Stomach (tissue), 9 donors: Measurements from ENCODE around the gene GRIK1. TPM values are rescaled to one million over a fixed set of nuclear protein-coding genes. Genes with fewer than 3 reads are reported as not detected.

Experiments
- DNase-seq, 2 donors: peaks; one replicate each; pipeline versions ENCODE4 v3.0.0 to v3.0.0-alpha.2; 2013 to 2019
- H3K27ac ChIP-seq, 5 donors: fragments of 200-600 bp in 4 of 5; sonication (generic) in 4 of 5; one replicate each; pipeline ENCODE4 v1.5.1; 2013 to 2019; ENCODE audit warnings: mild to moderate bottlenecking in 1 of 5, moderate library complexity in 1 of 5
- H3K27me3 ChIP-seq, 3 donors: fragments of 200-600 bp; sonication (generic); one replicate each; pipeline ENCODE4 v1.5.1; 2017 to 2019; ENCODE audit warnings: mixed run types in 1 of 3
- H3K36me3 ChIP-seq, 4 donors: fragments of 200-600 bp; sonication (generic); 1 replicate in 3 of 4; 2 replicates in 1 of 4; pipeline ENCODE4 v1.5.1; 2016 to 2019
- H3K4me1 ChIP-seq, 4 donors: fragments of 200-600 bp; sonication (generic); one replicate each; pipeline ENCODE4 v1.5.1; 2016 to 2019
- H3K4me3 ChIP-seq, 4 donors: fragments of 200-600 bp; sonication (generic) in 3 of 4; one replicate each; pipeline ENCODE4 v1.5.1; 2016 to 2019; ENCODE audit warnings: mild to moderate bottlenecking in 1 of 4
- H3K9me3 ChIP-seq, 4 donors: fragments of 200-600 bp; sonication (generic); one replicate each; pipeline ENCODE4 v1.5.1; 2016 to 2019
- EP300 ChIP-seq: sonication (generic); formaldehyde crosslinking; IDR thresholded peaks from one replicate; pipeline ENCODE4 v1.6.1; 2017; ENCODE audit warnings: antibody characterized with exemption
- POLR2A ChIP-seq, 4 donors: fragments of 450-650 bp; IDR thresholded peaks; one replicate each; pipeline ENCODE4 v1.6.1; 2016; ENCODE audit warnings: antibody characterized with exemption in 4 of 4, control low read depth in 2 of 4, mild to moderate bottlenecking in 1 of 4, moderate library complexity in 1 of 4
- POLR2AphosphoS5 ChIP-seq, 3 donors: sonication (generic); formaldehyde crosslinking; IDR thresholded peaks; one replicate each; pipeline ENCODE4 v1.6.1; 2016; ENCODE audit warnings: antibody characterized with exemption in 3 of 3
- WGBS, 5 donors: extraction: QIAGEN DNeasy Blood & Tissue Kit in 3 of 5; methylation state at CpG; one replicate each; pipeline versions ENCODE4 v1.1.5 to v1.1.7; 2013 to 2018; 5-methylcytosine and 5-hydroxymethylcytosine counted together
- intact Hi-C: fragments of 100-400 bp; cut with DNase I; formaldehyde crosslinking; loops from one replicate; pipeline ENCODE4 v1.15.1; 2023; ENCODE audit warnings: low total_unique reads
- polyA plus RNA-seq, 3 donors: library from polyadenylated mRNA; stranded (reverse); fragments of 200-250 nt; gene quantifications; one replicate each; pipeline ENCODE4 v1.2.3, GENCODE V29; 2013
- total RNA-seq, 5 donors: library from RNA; depleted of rRNA; stranded (reverse); fragments of >200 nt; gene quantifications; one replicate each; pipeline versions ENCODE4 v1.1.0 to v1.2.3, GENCODE V29; 2014 to 2016
- TF ChIP-seq, protein P1 (sequence below), 7 experiments: fragments of 450-650 bp in 4 of 7; fragments of 200-600 bp in 3 of 7; sonication (generic) in 3 of 7; IDR thresholded peaks; one replicate each; pipeline ENCODE4 v1.5.1; 2016 to 2019; ENCODE audit warnings: antibody characterized with exemption in 7 of 7, control low read depth in 2 of 7, mild to moderate bottlenecking in 1 of 7
- donor health status: healthy with polysubstance abuse.
- donor health status: Bipolar disorder and iron deficiency.
- donor health status: healthy.

The GRIK1 gene
- total and polyA plus RNA-seq, 8 donors, result 0.06 to 1.5 (median 0.66) TPM; not detected in 4

DNA sequence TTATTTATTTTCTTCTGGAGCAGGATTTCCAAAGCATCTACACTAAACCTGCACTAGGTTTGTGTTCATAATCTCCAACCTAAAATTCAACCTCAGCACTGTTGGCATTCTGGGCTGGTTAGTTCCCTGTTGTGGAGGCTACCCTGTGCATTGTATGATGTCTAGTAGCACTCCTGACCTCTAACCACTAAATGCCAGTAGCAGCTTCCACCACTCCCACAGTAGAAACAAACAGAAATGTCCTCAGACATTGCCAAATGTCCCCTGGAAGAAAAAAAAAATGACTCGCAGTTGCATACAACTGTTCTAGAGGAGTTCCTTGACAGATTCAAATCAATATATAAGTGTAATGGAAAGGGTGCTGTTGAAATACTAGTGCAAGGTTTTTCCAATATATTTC is 18.9 kb downstream of the GRIK1 start:
- Histone ChIP-seq H3K36me3 (no peaks in the 10 kb centered on the region), H3K4me3 (no peak overlapping the region), H3K27ac (no peak overlapping the region), H3K9me3 (no peaks in the 10 kb centered on the region), H3K4me1 (no peaks in the 10 kb centered on the region), H3K27me3 (no peaks in the 10 kb centered on the region)
- TF ChIP-seq EP300, result no peak
- TF ChIP-seq, protein P1, sequence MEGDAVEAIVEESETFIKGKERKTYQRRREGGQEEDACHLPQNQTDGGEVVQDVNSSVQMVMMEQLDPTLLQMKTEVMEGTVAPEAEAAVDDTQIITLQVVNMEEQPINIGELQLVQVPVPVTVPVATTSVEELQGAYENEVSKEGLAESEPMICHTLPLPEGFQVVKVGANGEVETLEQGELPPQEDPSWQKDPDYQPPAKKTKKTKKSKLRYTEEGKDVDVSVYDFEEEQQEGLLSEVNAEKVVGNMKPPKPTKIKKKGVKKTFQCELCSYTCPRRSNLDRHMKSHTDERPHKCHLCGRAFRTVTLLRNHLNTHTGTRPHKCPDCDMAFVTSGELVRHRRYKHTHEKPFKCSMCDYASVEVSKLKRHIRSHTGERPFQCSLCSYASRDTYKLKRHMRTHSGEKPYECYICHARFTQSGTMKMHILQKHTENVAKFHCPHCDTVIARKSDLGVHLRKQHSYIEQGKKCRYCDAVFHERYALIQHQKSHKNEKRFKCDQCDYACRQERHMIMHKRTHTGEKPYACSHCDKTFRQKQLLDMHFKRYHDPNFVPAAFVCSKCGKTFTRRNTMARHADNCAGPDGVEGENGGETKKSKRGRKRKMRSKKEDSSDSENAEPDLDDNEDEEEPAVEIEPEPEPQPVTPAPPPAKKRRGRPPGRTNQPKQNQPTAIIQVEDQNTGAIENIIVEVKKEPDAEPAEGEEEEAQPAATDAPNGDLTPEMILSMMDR (IDR thresholded peaks at IDR 0.05), result no peak
- TF ChIP-seq POLR2AphosphoS5 (IDR thresholded peaks at IDR 0.05), result no peak
- TF ChIP-seq POLR2A (IDR thresholded peaks at IDR 0.05), result no peak
- intact Hi-C loops, result no loop called here
- WGBS, 5 donors, result 73 to 88% (median 80%) methylated on average over 1 of the region's 1 CpG
- no peak for DNase-seq

DNA sequence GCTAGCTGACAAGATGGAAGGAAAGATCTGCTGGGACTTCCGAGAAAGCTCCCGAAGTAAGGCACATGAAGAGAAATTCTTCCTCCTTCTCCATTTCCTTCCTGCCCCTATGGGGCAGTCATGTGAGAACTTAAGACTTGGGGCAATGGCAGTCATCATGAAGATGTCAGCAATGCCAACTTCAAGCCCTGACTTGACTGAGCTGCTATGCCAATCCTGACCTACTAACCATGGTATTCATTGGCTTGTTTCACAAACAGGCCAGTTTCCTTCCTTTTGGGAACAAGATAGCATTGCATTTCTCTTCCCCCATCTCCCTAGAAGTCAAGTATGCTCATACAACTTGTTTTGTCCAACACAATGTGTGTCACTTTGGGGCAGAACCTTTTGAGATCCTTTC is 25.5 kb downstream of the GRIK1 start:
- intact Hi-C loops, result no loop called here
- TF ChIP-seq, protein P1 (IDR thresholded peaks at IDR 0.05), result no peak
- TF ChIP-seq POLR2A (IDR thresholded peaks at IDR 0.05) (no peak), EP300 (no peak), POLR2AphosphoS5 (IDR thresholded peaks at IDR 0.05) (no peak)
- Histone ChIP-seq H3K36me3 (no peaks in the 10 kb centered on the region), H3K9me3 (peaks cover 0 to 7% (median 0%) of the 10 kb centered on the region in 4 donors), H3K27me3 (no peaks in the 10 kb centered on the region), H3K27ac (no peak overlapping the region), H3K4me1 (no peaks in the 10 kb centered on the region), H3K4me3 (no peak overlapping the region)
- 91 to 100% (median 94%) methylated on average over 2 of the region's 2 CpGs for WGBS, 5 donors
- DNase-seq, result no peak

DNA sequence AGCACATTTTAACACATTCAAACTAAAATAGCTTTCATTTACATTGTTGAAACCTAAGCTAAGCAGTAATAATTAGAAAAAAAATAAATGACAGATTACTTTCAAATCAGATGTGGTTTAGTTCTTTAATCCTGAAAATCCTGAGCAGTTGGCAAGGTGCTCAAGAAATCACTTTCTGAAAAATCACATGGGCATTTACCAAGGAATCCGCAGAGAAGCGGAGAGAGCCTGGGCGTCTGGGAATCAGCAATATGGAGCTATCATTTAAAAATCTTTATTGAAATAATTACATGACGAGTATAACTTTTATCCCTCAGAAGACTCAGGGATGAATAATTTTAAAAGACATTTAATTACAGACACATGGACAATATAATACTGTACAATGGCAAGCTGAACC is 30.2 kb downstream of the GRIK1 start:
- TF ChIP-seq EP300 (no peak), POLR2AphosphoS5 (IDR thresholded peaks at IDR 0.05) (no peak), POLR2A (IDR thresholded peaks at IDR 0.05) (no peak)
- TF ChIP-seq, protein P1 (IDR thresholded peaks at IDR 0.05), result no peak
- H3K36me3 ChIP-seq, result no peaks in the 10 kb centered on the region
- intact Hi-C loops, result no loop called here

DNA sequence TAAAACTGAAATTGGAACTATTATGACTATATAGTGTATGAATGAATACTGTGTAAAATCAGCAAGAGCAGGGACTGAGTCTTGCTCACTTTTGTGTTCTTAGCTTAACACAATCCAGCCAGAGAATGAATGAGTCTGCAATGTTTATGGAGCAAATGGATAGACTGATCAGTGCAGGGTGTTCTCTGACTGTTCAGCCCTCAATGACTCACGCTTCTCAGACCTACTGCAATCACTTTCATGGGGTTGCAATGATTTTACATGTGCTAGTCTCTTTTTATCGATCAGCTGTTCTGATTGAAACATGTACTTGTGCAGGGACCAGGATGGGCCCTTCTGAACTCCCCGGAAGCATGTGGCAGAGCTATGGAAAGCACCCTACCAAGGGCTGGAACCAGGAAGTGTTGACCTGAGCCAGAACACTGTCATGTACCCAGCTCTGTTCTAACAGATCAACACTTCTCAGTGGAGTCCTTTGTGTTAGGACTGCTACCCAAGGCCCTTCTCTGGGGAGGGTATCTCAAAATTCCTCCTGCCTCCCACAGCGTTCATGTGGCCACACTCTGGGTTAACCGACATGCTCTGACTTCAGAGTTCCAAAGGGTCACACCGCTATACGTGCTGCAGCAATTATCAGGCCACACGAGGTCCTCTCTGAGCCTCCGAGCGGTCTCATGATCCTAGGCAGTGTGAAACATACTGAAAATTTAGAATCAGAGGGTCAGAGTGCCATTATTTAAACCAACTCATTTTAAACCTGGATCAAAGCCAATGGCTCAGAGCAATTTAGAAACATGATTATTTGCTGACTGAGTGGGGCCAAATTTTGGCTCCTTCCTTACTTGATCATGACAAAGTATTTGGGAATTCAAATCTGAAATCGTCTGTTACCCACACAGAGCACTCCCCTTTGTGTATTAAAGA is 35.2 kb downstream of the GRIK1 start:
- Histone ChIP-seq H3K9me3 (peaks cover 0 to 9% (median 0%) of the 10 kb centered on the region in 4 donors), H3K27ac (no peak overlapping the region), H3K27me3 (no peaks in the 10 kb centered on the region), H3K4me3 (no peak overlapping the region), H3K4me1 (no peaks in the 10 kb centered on the region), H3K36me3 (no peaks in the 10 kb centered on the region)
- peak in 1 of 2 donors; percentile 9 for DNase-seq
- intact Hi-C loops, result no loop called here
- TF ChIP-seq POLR2AphosphoS5 (IDR thresholded peaks at IDR 0.05), result no peak
- TF ChIP-seq EP300, result no peak
- no peak for TF ChIP-seq POLR2A (IDR thresholded peaks at IDR 0.05)
- 62 to 73% (median 68%) methylated on average over 11 of the region's 11 CpGs for WGBS, 5 donors

More for the DNA sequence above, 30.2 kb downstream of the GRIK1 start:
- no peak for DNase-seq
- Histone ChIP-seq H3K27ac (no peak overlapping the region), H3K9me3 (peaks cover 0 to 7% (median 0%) of the 10 kb centered on the region in 4 donors), H3K27me3 (no peaks in the 10 kb centered on the region), H3K4me3 (no peak overlapping the region), H3K4me1 (no peaks in the 10 kb centered on the region)
- 82 to 95% (median 87%) methylated on average over 4 of the region's 4 CpGs for WGBS, 5 donors

DNA sequence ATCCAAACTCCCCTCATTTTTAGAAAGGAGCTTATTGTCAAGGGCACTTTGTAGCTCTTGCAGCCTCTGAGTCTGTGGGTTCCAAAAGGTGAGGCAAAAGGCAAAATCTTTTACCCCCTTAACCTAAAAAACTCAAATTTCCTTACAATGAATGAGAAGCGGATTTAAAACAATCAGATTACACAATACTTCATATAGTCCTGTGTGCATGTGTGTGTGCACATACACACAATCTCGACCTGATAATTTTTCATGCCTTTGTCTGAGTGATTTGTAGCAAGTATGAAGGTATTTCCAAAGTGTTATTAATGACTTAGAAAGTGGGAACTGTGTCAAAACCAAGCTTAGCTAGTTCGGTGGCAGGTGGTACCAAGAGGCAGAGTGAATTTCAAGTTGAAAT is 42.9 kb downstream of the GRIK1 start:
- intact Hi-C loops, result no loop called here
- Histone ChIP-seq H3K27me3 (no peaks in the 10 kb centered on the region), H3K4me1 (no peaks in the 10 kb centered on the region), H3K9me3 (no peaks in the 10 kb centered on the region), H3K4me3 (no peak overlapping the region), H3K27ac (no peak overlapping the region), H3K36me3 (no peaks in the 10 kb centered on the region)
- 49 to 69% (median 62%) methylated on average over 3 of the region's 3 CpGs for whole genome bisulfite sequencing, 5 donors
- TF ChIP-seq POLR2A (IDR thresholded peaks at IDR 0.05), result no peak
- TF ChIP-seq, protein P1 (IDR thresholded peaks at IDR 0.05), result no peak
- TF ChIP-seq POLR2AphosphoS5 (IDR thresholded peaks at IDR 0.05), result no peak
- no peak for TF ChIP-seq EP300
- no peak for DNase-seq
